ENCODE measurements around the gene C5.
A peak's percentile ranks its signal among the peaks of the same experiment; 100 is the strongest.

The C5 gene

DNA sequence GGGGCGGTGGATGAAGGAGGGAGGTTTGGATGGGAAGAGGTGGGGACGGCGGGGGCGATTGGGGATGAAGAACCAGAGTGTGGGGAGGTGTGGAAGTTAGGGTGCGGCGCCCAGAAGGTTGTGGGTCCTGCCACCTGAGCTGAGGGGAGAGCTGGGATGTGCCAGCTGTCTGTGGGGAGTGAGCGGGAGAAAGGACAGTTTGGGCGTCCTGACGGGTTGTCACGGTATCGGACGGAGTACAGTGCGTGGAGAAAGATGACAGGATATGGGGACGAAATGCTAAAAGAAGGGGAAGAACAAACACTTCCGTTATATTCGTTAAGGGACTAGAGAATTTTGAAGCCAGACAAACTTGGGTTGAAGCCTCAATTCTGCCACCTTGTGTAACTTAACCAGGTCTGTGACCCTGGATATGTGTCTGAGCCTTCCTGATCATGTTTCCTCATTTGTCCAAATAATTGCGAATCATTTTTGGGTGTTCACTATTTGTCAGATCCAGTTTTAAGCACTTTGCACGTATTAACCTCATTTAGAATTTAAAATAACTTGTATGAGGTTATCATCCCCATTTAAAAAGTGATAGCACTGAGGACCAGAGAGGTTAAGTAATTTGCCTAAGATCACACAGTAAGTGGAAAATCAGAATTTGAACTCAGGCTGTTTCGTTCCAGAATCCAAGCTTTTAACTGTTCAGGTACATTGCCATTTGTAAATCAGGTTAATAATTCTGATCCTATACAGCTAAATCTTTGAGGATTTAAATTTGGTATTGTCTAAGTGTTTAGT is 25.4 kb upstream of the C5 start:
- peak; percentile 34 for DNase-seq (ENCODE audit: low spot score)
- TF ChIP-seq, protein P1, sequence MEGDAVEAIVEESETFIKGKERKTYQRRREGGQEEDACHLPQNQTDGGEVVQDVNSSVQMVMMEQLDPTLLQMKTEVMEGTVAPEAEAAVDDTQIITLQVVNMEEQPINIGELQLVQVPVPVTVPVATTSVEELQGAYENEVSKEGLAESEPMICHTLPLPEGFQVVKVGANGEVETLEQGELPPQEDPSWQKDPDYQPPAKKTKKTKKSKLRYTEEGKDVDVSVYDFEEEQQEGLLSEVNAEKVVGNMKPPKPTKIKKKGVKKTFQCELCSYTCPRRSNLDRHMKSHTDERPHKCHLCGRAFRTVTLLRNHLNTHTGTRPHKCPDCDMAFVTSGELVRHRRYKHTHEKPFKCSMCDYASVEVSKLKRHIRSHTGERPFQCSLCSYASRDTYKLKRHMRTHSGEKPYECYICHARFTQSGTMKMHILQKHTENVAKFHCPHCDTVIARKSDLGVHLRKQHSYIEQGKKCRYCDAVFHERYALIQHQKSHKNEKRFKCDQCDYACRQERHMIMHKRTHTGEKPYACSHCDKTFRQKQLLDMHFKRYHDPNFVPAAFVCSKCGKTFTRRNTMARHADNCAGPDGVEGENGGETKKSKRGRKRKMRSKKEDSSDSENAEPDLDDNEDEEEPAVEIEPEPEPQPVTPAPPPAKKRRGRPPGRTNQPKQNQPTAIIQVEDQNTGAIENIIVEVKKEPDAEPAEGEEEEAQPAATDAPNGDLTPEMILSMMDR (IDR thresholded peaks at IDR 0.05; ENCODE audit: borderline replicate concordance, control extremely low read depth, extremely low read depth, insufficient read depth, missing control alignments), result no peak
- in situ Hi-C loops (cut with MboI; ENCODE audit: low sequenced_read_pairs, unreplicated experiment), result no loop called here

DNA sequence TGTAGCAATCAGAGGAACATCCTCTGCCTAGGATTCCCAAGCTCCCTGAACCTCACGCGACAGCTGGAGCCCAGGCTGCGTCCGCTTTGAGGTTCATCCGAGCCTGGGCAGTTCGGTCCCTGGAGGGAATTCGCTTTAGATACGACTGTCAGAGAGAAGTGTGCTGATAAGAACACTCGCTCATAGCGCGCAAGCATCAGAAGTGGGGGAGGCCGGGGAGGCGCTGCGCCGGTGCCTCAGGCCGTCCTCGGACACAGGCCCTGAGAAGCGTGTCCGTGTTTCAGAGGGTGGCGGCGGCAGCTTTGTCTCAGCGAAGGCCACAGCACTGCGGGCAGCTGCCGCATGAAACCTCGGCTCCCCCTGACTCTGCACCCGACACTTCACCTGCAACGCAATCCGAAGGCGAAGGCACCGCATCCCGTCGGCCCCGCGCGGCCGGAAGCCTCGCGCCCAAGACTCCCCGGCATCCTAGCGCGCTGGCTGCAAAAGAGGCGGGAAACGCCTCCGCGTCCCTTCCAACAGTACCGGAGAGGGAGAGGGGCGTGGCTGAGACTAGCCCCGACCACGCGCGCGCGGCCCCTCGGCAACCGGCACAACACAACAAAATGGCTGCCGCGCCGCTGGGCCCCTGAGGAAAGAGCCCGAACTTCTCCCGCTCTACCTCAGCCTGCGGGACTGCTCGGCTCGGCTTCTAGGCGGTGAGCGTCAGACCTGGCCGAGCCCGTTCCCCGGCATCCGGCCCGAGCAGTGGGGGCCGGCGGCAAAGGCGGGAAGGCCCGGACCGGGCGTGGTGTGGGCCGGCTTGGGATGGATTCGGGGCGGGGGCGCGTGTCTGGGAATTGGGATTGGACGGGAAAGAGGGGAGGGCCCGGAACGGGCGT is 24.5 kb upstream of the C5 start, which contains the start of gene CNTRL:
Gene CNTRL (plus strand): TSS at position 586 of the 881 bp plus-strand sequence. CDS start 13,372 bp downstream, outside the sequence.
- DNase-seq (ENCODE audit: low spot score), result peak; percentile 91
- TF ChIP-seq, protein P1 (IDR thresholded peaks at IDR 0.05; ENCODE audit: borderline replicate concordance, control extremely low read depth, extremely low read depth, insufficient read depth, missing control alignments), result no peak
- in situ Hi-C loops (cut with MboI; ENCODE audit: low sequenced_read_pairs, unreplicated experiment), result loop anchor here (25.0 kb wide), 1 partner anchor 312 kb away; no protein-coding TSS in a partner anchor

DNA sequence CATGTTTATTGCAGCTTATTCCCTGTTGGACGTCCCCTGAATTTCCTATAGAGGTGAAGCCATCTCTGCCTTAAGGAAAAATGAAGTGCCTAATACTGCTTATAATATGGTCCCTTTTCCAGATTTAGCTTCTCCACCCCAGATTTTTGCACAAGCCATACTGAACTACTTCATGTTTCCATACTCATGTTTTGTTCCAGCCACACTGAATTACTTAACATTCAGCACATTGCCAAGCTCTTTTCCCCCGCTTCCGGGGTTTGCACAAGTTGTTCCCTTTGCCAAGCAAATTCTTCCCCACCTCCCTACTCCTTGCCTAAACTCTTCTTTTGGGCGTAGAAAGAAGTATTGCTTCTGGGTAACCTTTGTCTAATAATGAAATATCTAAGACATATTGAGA is 23.0 kb upstream of the C5 start:
- TF ChIP-seq, protein P1 (IDR thresholded peaks at IDR 0.05; ENCODE audit: borderline replicate concordance, control extremely low read depth, extremely low read depth, insufficient read depth, missing control alignments), result no peak
- in situ Hi-C loops (cut with MboI; ENCODE audit: low sequenced_read_pairs, unreplicated experiment), result loop anchor here (25.0 kb wide), 1 partner anchor 311 kb away; no protein-coding TSS in a partner anchor

DNA sequence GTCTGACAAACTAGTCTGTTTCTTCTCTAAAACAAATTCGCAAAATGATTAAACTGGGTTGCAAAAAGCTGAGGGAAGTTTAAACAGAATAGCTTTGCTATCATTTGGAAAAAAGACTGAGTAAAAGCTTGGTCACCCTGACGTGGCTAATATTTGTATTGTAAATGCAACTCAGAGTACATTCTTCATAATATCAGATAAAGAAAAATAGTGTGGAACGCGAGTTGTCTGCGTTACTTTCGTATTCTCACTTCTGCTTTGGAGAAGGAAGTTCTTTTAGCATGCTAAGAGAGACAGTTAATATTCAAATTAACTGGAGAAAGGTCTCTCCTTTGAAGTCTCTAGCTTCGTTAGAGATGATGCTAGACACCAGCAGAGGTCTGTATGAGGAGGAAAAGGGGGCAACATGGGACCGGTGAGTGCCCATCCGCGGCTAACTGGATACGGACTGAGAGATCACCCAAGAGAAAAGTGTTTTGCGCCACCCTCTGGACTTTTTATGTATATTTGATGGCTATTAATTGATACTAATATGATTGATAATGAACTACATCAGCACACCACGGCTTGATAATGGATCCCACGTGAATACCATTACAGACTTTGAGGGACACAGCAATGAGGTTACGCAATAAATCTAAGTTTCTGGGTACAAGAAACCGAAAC is 21.8 kb upstream of the C5 start:
- in situ Hi-C loops (cut with MboI; ENCODE audit: low sequenced_read_pairs, unreplicated experiment), result loop anchor here (25.0 kb wide), 1 partner anchor 310 kb away; no protein-coding TSS in a partner anchor
- TF ChIP-seq, protein P1 (IDR thresholded peaks at IDR 0.05; ENCODE audit: borderline replicate concordance, control extremely low read depth, extremely low read depth, insufficient read depth, missing control alignments), result no peak
- DNase-seq (ENCODE audit: low spot score), result peak; percentile 75

More for the DNA sequence above, 23.0 kb upstream of the C5 start:
- DNase-seq (ENCODE audit: low spot score), result no peak

DNA sequence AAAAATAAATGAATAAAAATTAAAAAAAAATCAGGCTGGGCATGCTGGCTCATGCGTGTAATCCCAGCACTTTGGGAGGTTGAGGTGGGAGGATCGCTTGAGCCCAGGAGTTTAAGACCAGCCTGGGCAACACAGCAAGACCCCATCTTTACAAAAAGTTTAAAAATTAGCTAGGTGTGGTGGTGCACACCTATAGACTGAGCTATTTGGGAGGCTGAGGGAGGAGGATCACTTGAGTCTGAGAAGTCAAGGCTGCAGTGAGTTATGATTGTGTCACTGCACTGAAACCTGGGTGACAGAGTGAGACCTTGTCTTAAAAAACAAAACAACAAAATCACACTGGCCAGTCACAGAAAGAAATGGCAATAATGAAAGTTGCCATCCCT is 21.3 kb upstream of the C5 start:
- TF ChIP-seq, protein P1 (IDR thresholded peaks at IDR 0.05; ENCODE audit: borderline replicate concordance, control extremely low read depth, extremely low read depth, insufficient read depth, missing control alignments), result no peak
- no peak for DNase-seq (ENCODE audit: low spot score)
- in situ Hi-C loops (cut with MboI; ENCODE audit: low sequenced_read_pairs, unreplicated experiment), result loop anchor here (25.0 kb wide), 1 partner anchor 309 kb away; no protein-coding TSS in a partner anchor

DNA sequence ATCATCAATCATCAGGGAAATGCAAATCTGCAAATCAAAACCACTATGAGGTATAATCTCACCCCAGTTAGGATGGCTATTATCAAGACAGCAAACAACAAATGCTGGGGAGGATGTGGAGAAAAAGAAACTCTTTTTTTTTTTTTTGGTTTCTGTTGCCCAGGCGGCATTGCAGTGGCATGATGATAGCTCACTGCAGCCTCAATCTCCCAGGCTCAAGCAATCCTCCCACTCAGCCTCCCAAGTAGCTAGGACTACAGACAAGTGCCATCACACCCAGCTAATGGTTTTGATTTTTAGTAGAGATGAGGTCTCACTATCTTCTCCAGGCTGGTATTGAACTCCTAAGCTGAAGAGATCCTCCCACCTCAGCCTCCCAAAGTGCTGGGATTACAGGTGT is 19.3 kb upstream of the C5 start:
- in situ Hi-C loops (cut with MboI; ENCODE audit: low sequenced_read_pairs, unreplicated experiment), result loop anchor here (10.0 to 25.0 kb wide), 2 partner anchors 85 to 307 kb away; no protein-coding TSS in a partner anchor
- TF ChIP-seq, protein P1 (IDR thresholded peaks at IDR 0.05; ENCODE audit: borderline replicate concordance, control extremely low read depth, extremely low read depth, insufficient read depth, missing control alignments), result no peak
- DNase-seq (ENCODE audit: low spot score), result no peak

Measured in GM13976 (cell line).